Midbrain (tissue), 1 donor: ENCODE results near the gene PIK3AP1.

Source experiments
- DNase-seq: peaks from one replicate; lab custom pipeline; 2025; lab: John Stamatoyannopoulos, UW

PIK3AP1 gene

GRCh38 chr10:96671211-96671890, 49.0 kb downstream of the PIK3AP1 start:
- no peak for DNase-seq

DNA sequence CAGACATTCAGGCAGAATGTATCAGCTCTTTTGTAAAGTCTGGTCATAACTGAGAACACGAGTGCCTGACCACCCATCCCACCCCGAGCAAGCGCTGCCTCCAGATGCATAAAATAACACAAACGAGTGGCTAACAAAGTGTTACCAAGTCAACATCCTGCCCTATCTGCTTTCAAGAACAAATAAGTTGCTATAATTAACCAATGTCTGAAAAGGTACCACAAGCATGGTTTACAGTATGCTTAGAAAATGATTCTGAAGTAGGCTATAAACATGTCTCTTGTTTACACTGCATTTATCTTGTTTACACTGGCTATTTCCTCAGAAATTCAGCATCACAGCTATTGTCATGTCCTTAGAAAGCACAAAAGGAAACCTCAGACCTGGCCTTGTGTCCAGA, 49.5 kb downstream of the PIK3AP1 start:
- no peak for DNase-seq

GRCh38 chr10:96667401-96667800, 52.9 kb downstream of the PIK3AP1 start:
- DNase-seq = no peak

DNA sequence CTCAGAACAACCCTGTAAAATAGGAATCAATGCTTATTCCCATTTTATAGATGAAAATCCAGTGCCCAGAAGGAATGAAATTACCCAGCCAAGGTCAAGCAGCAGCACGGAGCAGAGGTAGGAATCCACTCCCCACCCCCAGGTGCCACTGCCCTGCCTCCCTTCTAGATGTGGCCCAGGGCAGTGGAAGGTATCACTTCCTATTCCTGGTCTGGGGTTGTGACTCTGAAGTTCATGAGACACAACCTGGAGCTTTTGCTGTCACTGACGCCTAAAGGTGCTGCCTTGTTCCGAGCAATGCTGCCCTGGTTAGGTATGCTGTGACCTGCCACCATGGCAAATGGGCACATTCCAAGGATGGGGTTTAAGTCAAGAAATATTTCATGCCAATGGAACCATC, 53.6 kb downstream of the PIK3AP1 start:
- DNase-seq = no peak

GRCh38 chr10:96665306-96665705, 55.0 kb downstream of the PIK3AP1 start:
- DNase-seq = no peak

DNA sequence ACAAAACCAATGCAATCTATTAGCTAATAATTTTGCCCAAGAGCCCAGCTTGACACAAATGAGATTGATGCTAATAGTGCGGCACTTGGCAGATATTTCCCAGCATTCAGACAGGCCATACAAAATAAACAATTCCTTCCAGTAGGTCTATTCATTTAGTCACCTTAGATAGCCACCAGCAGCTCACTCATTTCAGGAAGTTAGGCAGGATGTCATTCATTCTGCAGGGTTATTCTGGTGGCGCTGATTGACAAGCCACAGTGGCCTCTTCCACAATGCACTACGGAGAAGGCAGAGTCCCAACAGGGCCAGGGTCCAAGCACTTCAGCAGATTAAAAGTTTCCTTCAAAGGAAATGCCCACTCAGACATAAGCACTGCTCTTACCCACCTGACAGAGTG, 55.8 kb downstream of the PIK3AP1 start:
- no peak for DNase-seq

GRCh38 chr10:96663797-96664196, 56.5 kb downstream of the PIK3AP1 start:
- no peak for DNase-seq

GRCh38 chr10:96661632-96662031, 58.7 kb downstream of the PIK3AP1 start:
- DNase-seq = no peak

- no peak for DNase-seq
Measured at GRCh38 chr10:96660297-96660696, 60.0 kb downstream of the PIK3AP1 start.

- DNase-seq = no peak
Measured at GRCh38 chr10:96658844-96659243, 61.5 kb downstream of the PIK3AP1 start.

DNA sequence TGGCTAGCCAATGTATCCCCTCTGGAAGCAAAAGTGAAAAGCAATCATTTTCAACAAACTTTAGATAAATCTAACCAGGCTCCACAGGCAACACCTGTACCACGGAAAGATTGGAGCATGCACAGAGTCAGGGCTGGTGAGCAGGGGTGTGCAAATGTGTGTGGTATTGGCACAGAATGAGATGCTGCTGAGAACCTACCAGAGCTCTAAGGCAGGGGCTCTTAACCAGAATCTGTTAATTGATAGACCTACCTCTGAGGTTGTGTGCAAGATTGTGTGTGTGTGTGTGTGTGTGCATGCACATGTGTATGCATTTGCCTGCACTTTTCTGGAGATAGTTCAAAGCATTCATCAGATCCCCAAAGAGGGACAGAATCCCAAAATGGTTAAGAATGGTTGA, 62.9 kb downstream of the PIK3AP1 start:
- no peak for DNase-seq

- no peak for DNase-seq
Measured at GRCh38 chr10:96656839-96657238, 63.5 kb downstream of the PIK3AP1 start.

DNA sequence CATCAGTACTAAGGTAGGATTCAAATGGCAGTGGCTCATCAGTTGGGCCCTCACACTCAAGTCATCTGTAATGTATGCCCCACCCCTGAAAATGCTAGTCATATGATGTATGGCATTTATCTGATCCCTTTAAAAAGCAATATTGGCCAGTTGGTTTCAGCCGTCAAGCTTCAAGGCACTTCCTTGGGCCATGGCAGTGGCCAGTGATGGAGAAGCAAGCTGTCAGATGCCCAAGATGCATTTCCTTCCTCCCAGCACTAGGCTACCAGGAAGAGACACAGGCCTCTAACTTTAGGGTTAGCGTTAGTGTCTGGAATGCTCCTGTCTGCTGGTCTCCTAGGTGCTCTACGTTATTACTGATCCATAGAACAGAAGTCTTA, 64.1 kb downstream of the PIK3AP1 start:
- DNase-seq = no peak

GRCh38 chr10:96655461-96656197, 64.7 kb downstream of the PIK3AP1 start:
- no peak for DNase-seq

- no peak for DNase-seq
Measured at GRCh38 chr10:96651998-96652431, 68.3 kb downstream of the PIK3AP1 start.

DNA sequence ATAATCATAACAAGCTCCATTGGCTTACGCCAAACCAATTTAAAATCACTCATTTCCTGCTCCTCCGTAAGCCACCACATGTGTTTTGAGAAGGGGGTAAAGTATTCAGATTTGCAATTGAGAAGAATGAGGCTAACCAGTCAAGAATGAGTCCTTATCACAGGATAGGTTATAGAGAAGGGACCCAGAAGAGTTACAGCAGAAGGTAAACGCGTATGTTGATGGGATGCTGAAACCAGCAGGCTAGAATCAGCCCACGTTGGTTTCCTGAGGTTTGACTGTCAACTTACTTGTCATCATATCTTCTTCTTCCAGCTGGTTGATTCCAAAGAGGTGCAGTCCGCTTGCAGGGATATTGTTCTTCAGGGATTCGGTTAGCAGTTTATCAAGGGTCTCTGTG, 69.4 kb downstream of the PIK3AP1 start:
- no peak for DNase-seq

DNA sequence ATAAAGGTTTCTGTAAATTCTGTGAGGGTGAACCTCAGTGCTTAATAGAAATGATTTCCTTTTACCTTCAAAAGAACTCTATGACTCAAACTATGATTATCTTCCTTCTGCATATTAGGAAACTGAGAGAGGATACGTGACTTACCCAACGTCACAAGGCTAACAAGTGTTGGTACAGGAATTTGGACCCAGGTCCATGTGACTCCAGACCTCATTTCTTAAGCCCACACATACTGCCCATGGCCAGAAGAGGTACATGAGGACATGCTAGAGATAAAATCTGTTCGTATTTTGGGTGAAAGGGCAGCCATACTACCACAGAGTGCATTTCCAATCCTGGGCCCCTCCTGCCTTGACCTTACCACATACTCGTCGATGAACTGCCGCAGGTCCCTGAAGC, 72.0 kb downstream of the PIK3AP1 start:
- DNase-seq = no peak

DNA sequence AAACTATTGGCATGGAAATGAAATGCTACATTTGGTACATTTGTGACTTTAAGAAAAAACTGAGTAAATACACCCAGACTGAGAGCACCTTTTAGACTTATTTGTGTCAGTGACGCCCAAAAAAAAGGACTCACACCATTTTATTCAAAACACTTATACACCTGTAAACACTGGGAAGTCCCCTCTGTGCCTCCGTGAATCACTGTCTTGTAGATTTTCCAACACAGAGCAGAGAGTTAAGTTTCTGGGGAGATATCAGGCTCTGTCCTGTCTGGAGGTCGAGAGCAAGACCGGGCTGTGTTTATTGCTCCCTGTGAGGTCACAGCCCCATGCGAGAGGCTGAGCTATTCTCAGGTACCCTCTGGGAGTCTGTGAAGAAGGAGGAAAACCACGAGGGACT, 72.8 kb downstream of the PIK3AP1 start:
- no peak for DNase-seq

DNA sequence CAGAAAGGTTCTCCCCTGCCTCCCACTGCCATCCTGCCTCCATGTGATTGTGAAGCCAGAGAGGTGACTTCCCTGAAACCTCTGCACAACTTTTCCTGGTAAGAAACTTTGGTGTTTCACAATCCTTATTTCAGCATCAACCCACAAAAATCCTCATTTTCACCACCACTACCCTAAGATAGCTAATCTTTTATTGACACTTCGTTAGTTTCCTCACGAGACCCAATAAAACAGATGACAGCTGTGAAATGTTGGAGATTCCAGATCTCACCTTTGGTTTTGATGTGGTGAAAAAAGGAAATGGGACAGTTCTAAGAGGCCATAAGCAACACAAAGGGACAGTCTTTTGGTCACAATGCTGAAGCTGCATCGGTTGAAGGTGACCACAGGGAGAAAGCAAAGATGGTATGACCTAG, 73.6 kb downstream of the PIK3AP1 start:
- no peak for DNase-seq

- DNase-seq = no peak
Measured at GRCh38 chr10:96646301-96646700, 74.0 kb downstream of the PIK3AP1 start.

DNA sequence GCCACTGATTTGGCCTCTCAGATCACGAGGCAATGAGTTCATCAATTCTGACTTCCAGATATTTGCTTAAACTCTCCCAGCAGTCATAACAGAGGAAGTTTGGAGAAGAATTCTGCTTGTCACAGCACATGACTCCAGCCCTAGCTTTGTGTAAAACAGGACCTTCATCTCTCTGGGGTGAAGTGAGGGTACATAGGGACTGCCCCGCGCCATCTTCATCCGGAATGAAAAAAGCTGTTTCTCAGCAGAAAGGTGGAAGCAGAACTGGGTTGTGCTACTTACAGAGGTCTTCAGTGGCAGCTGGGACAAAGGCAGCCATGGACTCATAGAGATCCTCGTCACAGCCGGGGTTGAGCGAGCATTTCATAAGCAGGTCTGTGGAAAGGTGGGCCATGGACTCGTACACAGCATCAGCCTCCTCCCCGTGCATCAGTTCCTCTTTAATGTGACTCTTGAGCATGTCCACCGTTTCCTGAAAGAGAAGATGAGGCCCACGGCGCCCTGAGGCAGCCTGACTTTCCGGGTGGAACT, 75.1 kb downstream of the PIK3AP1 start:
- no peak for DNase-seq

GRCh38 chr10:96643920-96644319, 76.4 kb downstream of the PIK3AP1 start:
- DNase-seq = no peak

GRCh38 chr10:96642973-96643372, 77.3 kb downstream of the PIK3AP1 start:
- peak; percentile 40 for DNase-seq
